ENCODE results near the gene C9orf78. TPM values are rescaled to one million over a fixed set of nuclear protein-coding genes. Genes with fewer than 3 reads are reported as not detected.

The C9orf78 gene
- total RNA-seq, 1 donor from 2014 or later, result 77.3 TPM

DNA sequence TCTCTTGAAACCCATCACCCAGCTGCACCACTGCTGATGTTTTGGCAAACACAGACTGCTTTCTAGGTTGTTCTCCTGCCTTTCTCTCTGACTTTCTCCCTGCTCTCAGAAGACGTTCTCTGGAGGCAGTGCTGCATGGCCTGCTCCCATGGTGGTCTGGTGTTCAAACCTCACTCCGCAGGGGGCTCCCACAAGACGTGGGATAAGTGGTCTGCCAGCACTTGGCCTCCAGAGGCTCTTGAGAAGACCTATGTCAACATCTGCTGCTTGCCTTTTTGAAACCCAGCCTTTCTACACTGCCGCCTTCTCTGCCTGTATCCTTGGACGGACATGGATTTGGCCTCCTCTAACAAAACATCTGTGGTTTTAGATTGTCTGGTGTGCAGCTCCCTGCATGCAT, 16.7 kb upstream of the C9orf78 start:
- Histone ChIP-seq H3K4me3 (ENCODE audit: low read depth, low read length) (no peak overlapping the region), H3K27me3 (ENCODE audit: control insufficient read depth, insufficient read depth, low read length) (no peaks in the 10 kb centered on the region), H3K36me3 (ENCODE audit: control insufficient read depth, insufficient read depth, low read length) (peaks cover 3% of the 10 kb centered on the region)
- TF ChIP-seq, protein P1, sequence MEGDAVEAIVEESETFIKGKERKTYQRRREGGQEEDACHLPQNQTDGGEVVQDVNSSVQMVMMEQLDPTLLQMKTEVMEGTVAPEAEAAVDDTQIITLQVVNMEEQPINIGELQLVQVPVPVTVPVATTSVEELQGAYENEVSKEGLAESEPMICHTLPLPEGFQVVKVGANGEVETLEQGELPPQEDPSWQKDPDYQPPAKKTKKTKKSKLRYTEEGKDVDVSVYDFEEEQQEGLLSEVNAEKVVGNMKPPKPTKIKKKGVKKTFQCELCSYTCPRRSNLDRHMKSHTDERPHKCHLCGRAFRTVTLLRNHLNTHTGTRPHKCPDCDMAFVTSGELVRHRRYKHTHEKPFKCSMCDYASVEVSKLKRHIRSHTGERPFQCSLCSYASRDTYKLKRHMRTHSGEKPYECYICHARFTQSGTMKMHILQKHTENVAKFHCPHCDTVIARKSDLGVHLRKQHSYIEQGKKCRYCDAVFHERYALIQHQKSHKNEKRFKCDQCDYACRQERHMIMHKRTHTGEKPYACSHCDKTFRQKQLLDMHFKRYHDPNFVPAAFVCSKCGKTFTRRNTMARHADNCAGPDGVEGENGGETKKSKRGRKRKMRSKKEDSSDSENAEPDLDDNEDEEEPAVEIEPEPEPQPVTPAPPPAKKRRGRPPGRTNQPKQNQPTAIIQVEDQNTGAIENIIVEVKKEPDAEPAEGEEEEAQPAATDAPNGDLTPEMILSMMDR (IDR thresholded peaks at IDR 0.05; ENCODE audit: insufficient read depth, low read length, poor library complexity, severe bottlenecking), result no peak
- no peak for DNase-seq (ENCODE audit: low read depth)

DNA sequence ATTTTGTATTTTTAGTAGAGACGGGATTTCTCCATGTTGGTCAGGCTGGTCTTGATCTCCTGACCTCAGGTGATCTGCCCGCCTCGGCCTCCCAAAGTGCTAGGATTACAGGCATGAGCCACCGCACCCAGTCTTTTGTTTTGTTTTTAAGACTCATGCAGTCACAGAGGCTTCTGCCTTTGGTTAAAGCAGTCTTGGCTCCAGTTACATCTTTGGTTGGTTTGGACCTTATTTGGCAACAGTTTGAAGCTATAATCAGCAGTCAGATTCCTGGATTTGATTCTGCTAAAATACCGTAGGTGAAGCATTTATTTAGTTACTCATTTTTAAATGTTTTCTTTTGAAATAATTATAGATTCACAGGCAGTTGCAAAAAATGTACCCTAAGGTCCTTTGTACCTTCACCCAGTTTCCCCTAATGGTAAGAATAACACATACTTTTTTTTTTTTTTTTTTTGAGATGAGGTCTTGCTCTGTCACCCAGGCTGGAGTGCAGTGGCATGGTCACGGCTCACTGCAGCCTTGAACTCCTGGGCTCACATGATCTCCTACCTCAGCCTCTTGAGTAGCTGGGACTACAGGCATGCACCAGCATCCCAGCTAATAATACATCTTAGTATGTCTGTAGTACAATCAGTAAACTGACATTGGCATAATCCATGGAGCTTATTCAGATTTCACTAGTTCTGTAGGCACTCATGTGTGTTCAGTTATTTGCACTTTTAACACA, 15.9 kb upstream of the C9orf78 start:
- no peak overlapping the region for H3K4me3 ChIP-seq (ENCODE audit: low read depth, low read length)
- TF ChIP-seq, protein P1 (IDR thresholded peaks at IDR 0.05; ENCODE audit: insufficient read depth, low read length, poor library complexity, severe bottlenecking), result no peak
- no peaks in the 10 kb centered on the region for H3K27me3 ChIP-seq (ENCODE audit: control insufficient read depth, insufficient read depth, low read length)
- H3K36me3 ChIP-seq (ENCODE audit: control insufficient read depth, insufficient read depth, low read length), result peaks cover 3% of the 10 kb centered on the region
- DNase-seq (ENCODE audit: low read depth), result no peak

DNA sequence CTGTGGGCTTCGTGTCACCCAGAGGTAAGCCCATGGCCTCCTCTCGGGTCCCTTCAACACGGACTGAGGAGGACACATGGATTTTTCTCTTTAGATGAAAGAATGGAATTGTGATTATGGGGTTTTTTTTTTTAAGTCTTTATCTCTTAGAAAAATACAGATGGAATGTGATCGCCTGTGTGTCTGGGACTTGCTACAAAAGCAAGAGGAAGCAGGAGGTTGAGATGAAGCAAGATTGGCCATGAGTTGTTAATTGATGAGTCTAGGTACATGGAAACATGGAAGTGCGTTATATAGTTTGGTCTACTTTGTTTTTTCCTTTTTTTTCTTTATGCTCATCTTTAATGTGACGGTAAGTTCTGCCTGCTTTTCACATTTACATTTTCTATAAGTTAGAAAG, 14.8 kb upstream of the C9orf78 start:
- TF ChIP-seq, protein P1 (IDR thresholded peaks at IDR 0.05; ENCODE audit: insufficient read depth, low read length, poor library complexity, severe bottlenecking), result no peak
- Histone ChIP-seq H3K36me3 (ENCODE audit: control insufficient read depth, insufficient read depth, low read length) (peaks cover 3% of the 10 kb centered on the region), H3K4me3 (ENCODE audit: low read depth, low read length) (no peak overlapping the region), H3K27me3 (ENCODE audit: control insufficient read depth, insufficient read depth, low read length) (no peaks in the 10 kb centered on the region)
- DNase-seq (ENCODE audit: low read depth), result no peak

DNA sequence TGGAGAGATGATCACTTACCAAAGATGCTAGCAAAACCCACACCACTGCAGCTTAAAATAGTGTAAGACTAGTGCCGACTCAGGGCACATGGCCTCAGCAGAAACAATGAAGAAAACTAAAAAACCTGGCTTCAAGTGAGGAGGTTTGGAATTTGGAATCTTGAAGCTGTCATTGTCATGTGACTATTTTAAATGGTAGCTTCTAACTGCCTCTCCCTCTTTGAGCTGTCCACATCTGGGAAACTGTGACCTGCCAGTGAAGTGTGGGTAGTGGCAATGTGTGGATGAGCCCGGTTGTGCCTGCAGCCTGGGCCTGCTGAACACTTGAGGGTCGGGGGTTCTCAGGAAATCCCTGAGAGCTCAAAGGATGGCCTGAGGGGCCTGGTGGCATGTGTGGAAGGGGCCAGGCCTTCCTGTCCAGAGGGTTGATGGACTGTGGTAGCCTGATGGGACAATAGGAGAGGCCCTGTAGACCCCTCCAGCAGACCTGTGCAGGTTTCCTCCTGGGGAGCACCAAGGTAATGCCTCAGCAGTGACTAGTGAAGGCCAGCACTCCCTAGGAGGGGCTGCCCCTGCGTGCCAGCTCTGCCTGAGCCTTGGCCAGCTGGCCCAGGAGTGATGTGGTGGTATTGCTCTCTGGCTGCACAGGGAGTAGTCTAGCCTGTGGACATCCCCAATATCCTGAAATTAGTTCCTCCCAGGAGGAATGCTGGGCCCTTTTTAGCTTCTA, 13.8 kb upstream of the C9orf78 start:
- Histone ChIP-seq H3K36me3 (ENCODE audit: control insufficient read depth, insufficient read depth, low read length) (peaks cover 1% of the 10 kb centered on the region), H3K27me3 (ENCODE audit: control insufficient read depth, insufficient read depth, low read length) (no peaks in the 10 kb centered on the region), H3K4me3 (ENCODE audit: low read depth, low read length) (no peak overlapping the region)
- TF ChIP-seq, protein P1 (IDR thresholded peaks at IDR 0.05; ENCODE audit: insufficient read depth, low read length, poor library complexity, severe bottlenecking), result no peak
- no peak for DNase-seq (ENCODE audit: low read depth)

DNA sequence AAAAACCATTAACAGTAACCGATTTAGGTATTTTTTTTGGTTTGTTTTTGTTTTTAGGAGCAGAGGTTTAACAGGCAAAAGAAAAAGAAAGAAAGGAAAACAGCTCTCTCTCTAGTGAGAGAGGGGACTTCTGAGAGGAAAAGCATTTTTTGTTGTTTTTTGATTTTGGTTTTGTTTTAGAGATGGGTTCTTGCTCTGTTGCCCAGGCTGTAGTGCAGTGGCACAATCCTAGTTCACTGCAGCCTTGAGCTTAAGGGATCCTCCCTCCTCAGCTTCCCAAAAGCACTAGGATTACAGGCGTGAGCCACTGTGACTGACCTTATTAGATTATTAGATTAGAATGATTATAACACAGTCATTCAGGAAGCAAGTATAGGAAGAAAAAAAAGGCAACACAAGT, 10.3 kb upstream of the C9orf78 start:
- Histone ChIP-seq H3K4me3 (ENCODE audit: low read depth, low read length) (no peak overlapping the region), H3K27me3 (ENCODE audit: control insufficient read depth, insufficient read depth, low read length) (no peaks in the 10 kb centered on the region), H3K36me3 (ENCODE audit: control insufficient read depth, insufficient read depth, low read length) (no peaks in the 10 kb centered on the region)
- TF ChIP-seq, protein P1 (IDR thresholded peaks at IDR 0.05; ENCODE audit: insufficient read depth, low read length, poor library complexity, severe bottlenecking), result no peak
- DNase-seq (ENCODE audit: low read depth), result no peak

Data from kidney epithelial cell (primary cell).